Lower leg skin (tissue), 3 donors: ENCODE measurements around the gene LEKR1.

Experiments
- CTCF ChIP-seq, 3 donors: fragments of 450-650 bp; IDR thresholded peaks; one replicate each; pipeline ENCODE4 v1.5.1; 2016; ENCODE audit warnings: antibody characterized with exemption in 3 of 3, mild to moderate bottlenecking in 3 of 3, moderate library complexity in 2 of 3
- POLR2A ChIP-seq, 2 donors: fragments of 450-650 bp; IDR thresholded peaks; one replicate each; pipeline ENCODE4 v1.6.1; 2016 to 2017; ENCODE audit warnings: antibody characterized with exemption in 2 of 2, mild to moderate bottlenecking in 1 of 2, moderate library complexity in 1 of 2

GRCh38 chr3:156793400-156793799 is 32.8 kb upstream of the LEKR1 start:
- TF ChIP-seq CTCF (IDR thresholded peaks at IDR 0.05) = no peak
- TF ChIP-seq POLR2A (IDR thresholded peaks at IDR 0.05) = no peak
